Prostate gland (tissue), 2 donors: ENCODE data around the gene HOXA10. TPM values are rescaled to one million over a fixed set of nuclear protein-coding genes. Genes with fewer than 3 reads are reported as not detected.

Experiments used
- DNase-seq: peaks from one replicate; pipeline ENCODE4 v3.0.0-alpha.2; 2019; ENCODE audit warnings: low spot score
- H3K27ac ChIP-seq, 2 donors: fragments of 200-600 bp; sonication (generic); 2 replicates each; pipeline ENCODE4 v1.5.1; 2017 to 2019
- H3K27me3 ChIP-seq: fragments of 200-600 bp; sonication (generic); replicated peaks from 2 replicates; pipeline ENCODE4 v1.5.1; 2019; ENCODE audit not compliant: insufficient read depth
- H3K36me3 ChIP-seq, 2 donors: fragments of 200-600 bp; sonication (generic); 1 replicate in 1 of 2; 2 replicates in 1 of 2; pipeline versions ENCODE4 v1.5.1 to v1.8.1; 2017 to 2019
- H3K4me1 ChIP-seq: fragments of 200-600 bp; sonication (generic); replicated peaks from 2 replicates; pipeline ENCODE4 v1.5.1; 2019
- H3K4me3 ChIP-seq, 2 donors: fragments of 200-600 bp; sonication (generic); 2 replicates each; pipeline ENCODE4 v1.5.1; 2017 to 2019
- H3K9me3 ChIP-seq: fragments of 200-600 bp; sonication (generic); 2 replicates; pipeline ENCODE4 v1.5.1; 2017
- POLR2A ChIP-seq: fragments of 450-650 bp; IDR thresholded peaks from one replicate; pipeline ENCODE4 v1.6.1; 2016; ENCODE audit warnings: antibody characterized with exemption, mild to moderate bottlenecking
- POLR2AphosphoS5 ChIP-seq: sonication (generic); formaldehyde crosslinking; IDR thresholded peaks from one replicate; pipeline ENCODE4 v1.6.1; 2017; ENCODE audit warnings: antibody characterized with exemption
- WGBS: methylation state at CpG from one replicate; pipeline ENCODE4 v1.1.5; 2018; 5-methylcytosine and 5-hydroxymethylcytosine counted together
- intact Hi-C: fragments of 100-400 bp; cut with DNase I; formaldehyde crosslinking; loops from one replicate; pipeline ENCODE4 v1.14.2; 2022
- total RNA-seq, 2 donors: library from RNA; depleted of rRNA; stranded (reverse); fragments of >200 nt; gene quantifications; one replicate each; pipeline ENCODE4 v1.1.0, GENCODE V29; 2016
- TF ChIP-seq, protein P1 (sequence below), 4 experiments: fragments of 200-600 bp in 2 of 4; fragments of 450-650 bp in 2 of 4; sonication (generic) in 2 of 4; IDR thresholded peaks; 1 replicate in 3 of 4; 2 replicates in 1 of 4; pipeline ENCODE4 v1.5.1; 2016 to 2019; ENCODE audit warnings: antibody characterized with exemption in 4 of 4, mild to moderate bottlenecking in 2 of 4, moderate library complexity in 2 of 4

HOXA10 gene
- total RNA-seq, 2 donors from 2014 or later: 25.8 to 65.6 TPM

DNA sequence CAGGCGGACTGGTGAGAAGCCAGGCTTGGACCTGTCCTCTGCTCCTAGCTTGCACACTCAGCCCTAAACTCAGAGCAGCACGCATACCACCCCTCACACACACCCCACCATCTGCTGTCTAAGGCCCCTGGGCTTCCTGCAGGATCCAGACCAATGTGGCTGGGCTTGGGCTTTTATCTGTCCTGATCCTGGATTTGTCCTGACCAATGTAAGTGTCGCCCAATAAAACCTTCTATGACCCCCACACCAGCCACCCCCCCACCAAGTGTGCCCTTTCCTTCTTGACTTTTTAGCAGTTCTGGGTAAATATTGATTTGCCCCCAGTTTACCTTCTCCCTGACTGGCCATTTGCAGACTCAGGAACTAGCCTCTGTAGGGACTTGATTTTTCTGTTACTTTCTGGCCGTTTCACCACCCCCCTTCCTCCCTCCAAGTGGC, 27.5 kb upstream of the HOXA10 start:
- no peaks in the 10 kb centered on the region for H3K4me1 ChIP-seq
- 3% methylated on average over 4 of the region's 4 CpGs for WGBS
- no peaks in the 10 kb centered on the region for H3K27me3 ChIP-seq
- H3K27ac ChIP-seq: peak overlapping the region; percentile 96 to 97
- DNase-seq: no peak
- H3K4me3 ChIP-seq: peak overlapping the region; percentile 76 to 81
- H3K36me3 ChIP-seq: no peaks in the 10 kb centered on the region
- TF ChIP-seq POLR2AphosphoS5 (no peak), POLR2A (no peak)
- TF ChIP-seq, protein P1, sequence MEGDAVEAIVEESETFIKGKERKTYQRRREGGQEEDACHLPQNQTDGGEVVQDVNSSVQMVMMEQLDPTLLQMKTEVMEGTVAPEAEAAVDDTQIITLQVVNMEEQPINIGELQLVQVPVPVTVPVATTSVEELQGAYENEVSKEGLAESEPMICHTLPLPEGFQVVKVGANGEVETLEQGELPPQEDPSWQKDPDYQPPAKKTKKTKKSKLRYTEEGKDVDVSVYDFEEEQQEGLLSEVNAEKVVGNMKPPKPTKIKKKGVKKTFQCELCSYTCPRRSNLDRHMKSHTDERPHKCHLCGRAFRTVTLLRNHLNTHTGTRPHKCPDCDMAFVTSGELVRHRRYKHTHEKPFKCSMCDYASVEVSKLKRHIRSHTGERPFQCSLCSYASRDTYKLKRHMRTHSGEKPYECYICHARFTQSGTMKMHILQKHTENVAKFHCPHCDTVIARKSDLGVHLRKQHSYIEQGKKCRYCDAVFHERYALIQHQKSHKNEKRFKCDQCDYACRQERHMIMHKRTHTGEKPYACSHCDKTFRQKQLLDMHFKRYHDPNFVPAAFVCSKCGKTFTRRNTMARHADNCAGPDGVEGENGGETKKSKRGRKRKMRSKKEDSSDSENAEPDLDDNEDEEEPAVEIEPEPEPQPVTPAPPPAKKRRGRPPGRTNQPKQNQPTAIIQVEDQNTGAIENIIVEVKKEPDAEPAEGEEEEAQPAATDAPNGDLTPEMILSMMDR (IDR thresholded peaks at IDR 0.05): no peak
- intact Hi-C loops: loop anchor here (10.0 kb wide), 1 partner anchor 723 kb away; no protein-coding TSS in a partner anchor
- no peaks in the 10 kb centered on the region for H3K9me3 ChIP-seq

DNA sequence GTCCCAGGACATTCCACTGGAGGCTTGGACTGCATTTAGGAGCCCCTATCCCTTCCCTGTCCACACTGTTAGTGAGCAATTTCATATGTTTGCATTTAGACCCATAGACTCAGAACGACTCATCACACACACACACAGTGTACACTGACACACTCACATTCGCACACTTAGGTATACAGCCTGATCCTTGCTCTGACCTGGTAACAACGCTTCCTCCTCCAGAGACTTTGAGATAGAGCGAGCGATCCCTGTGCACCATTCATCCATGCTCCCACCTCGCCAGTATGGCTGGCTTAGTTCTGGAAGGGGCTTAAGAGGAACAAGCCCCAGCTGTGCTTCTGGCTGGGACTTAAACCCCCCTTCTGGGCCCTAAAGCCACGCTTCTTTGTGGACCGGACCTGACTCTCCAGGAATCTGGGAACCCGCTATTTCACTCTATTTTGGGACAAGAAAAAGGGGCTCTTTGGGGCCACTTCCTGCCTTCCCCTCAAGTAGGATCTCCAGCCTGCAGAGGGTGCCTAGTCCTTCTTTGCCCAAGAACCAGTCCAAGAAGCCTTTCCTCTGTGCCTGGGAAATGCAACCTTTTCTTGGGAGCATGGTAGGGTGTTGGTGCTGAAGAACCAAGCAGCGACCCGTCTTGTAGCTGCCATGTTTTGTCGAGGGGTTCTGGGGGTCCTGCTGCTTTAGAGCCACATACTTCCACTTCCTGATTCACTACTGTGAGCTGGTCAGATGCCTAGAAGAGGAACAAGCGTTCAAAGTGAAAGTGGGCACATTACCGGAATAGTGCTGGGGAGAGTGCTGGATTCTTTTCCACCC, 26.9 kb upstream of the HOXA10 start:
- Histone ChIP-seq H3K4me1 (no peaks in the 10 kb centered on the region), H3K27ac (peak overlapping the region; percentile 96 to 97), H3K27me3 (no peaks in the 10 kb centered on the region), H3K36me3 (no peaks in the 10 kb centered on the region), H3K9me3 (no peaks in the 10 kb centered on the region), H3K4me3 (peak overlapping the region; percentile 76 to 81)
- no peak for DNase-seq
- intact Hi-C loops: loop anchor here (10.0 kb wide), 1 partner anchor 724 kb away; no protein-coding TSS in a partner anchor
- 2% methylated on average over 14 of the region's 14 CpGs for WGBS
- TF ChIP-seq POLR2A: peak; percentile 11
- no peak for TF ChIP-seq POLR2AphosphoS5

DNA sequence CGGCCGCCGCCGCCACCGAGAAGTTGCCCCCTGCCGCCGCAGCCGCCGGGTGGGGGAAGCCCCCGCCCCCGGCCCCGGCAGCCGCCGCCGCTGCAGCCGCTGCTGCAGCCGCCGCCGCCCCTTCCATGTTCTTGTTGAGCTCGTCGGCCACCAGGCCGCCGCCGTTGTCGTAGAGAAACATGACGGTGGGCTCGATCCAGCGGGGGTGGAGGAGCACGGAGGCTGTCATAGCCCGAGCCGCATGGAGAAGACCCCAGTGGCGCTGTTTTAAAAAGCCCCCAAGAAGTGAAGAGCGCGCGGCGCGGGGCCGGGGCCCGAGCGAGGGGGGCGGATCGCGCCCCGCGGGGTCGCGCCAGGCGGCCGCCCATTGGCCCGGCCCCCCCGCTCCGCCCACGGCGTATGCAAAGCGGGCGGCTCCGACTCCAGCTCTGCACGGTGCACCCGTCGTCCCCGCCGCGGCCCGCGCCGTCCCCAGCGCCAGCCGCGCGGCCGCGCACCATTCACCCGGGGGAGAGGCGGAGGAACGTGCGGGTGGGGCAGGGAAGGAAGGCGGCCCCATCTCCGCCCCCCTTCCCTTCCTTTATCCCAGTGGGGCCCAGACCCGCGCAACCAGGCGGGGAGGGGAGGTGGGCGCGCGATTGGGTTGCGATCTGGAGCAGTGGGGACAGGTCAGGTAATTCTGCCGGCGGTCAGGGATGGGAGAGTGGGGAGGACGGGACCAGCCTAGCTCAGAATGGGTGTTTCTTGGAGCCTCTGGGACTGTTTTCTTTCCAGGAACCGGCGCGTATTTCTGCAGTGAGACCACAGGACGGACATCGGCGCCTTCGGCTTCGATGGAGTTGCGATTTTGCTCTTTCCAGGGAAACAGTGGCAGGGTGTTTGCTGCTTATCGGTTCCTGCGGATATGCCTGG, 26.0 kb upstream of the HOXA10 start, which contains the start of gene HOXA13:
Gene HOXA13, minus strand, starts transcription at position 243 of the 912 bp plus-strand sequence. Its CDS starts 14 bp downstream, at position 229.
- H3K36me3 ChIP-seq: no peaks in the 10 kb centered on the region
- 1% methylated on average over 57 of the region's 99 CpGs for WGBS
- DNase-seq: peak; percentile 91
- no peaks in the 10 kb centered on the region for H3K27me3 ChIP-seq
- H3K4me1 ChIP-seq: no peaks in the 10 kb centered on the region
- peak within 1 kb of the TSS; percentile 96 to 97 for H3K27ac ChIP-seq
- TF ChIP-seq POLR2A (peak; percentile 88), POLR2AphosphoS5 (peak; percentile 87)
- TF ChIP-seq, protein P1 (IDR thresholded peaks at IDR 0.05): peak in 2 of 4 experiments; percentile 6 to 30
- H3K4me3 ChIP-seq: peak within 1 kb of the TSS; percentile 76 to 81
- intact Hi-C loops: loop anchor here (5.0 to 10.0 kb wide), 4 partner anchors 542 to 897 kb away; partner anchors contain the start of gene TAX1BP1
- no peaks in the 10 kb centered on the region for H3K9me3 ChIP-seq

DNA sequence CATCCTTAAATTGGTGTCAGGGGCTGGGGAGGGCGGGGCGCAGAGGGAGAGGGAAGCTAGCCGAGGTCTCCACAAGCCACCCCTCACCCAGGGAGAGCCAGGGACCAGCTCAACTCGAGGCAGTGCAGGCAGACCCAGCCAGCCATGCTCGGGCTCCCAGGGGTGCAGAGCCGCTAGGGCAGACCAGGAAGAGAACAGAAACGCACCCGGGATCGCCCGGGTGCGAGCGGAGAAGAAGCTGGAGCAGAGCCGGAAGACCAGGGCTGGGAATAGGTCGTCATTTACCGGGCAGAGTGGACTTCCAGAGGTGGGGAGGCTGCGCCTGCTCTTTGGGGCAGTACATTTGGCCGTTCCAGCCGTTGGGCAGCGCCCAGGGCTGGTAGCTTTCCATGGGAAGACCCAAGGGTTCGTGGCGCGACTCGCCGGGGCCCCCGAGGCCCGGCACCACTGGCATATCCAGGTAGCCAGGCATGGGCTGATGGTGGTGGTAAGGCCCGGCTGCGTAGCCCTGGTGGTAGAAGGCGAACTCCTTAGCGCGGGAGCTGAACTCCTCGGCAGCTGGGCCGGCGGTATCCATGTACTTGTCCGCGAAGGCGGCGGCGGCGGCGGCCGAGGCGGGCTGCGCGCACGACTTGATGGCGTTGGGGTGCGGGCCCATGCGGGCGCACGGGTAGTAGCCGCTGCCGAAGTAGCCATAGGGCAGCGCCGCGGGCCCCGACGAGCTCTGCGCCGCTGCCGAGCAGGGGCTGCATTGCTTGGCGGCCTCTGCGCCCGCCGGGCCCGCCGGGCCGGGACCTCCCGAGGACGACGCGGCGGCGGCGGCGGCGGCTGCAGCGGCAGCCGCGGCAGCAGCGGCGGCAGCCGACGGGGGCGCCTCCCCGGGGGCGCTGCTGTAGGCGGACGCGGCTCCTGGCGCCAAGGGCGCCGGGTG, 25.0 kb upstream of the HOXA10 start:
- peak overlapping the region; percentile 96 to 97 for H3K27ac ChIP-seq
- H3K4me1 ChIP-seq: no peaks in the 10 kb centered on the region
- intact Hi-C loops: loop anchor here (5.0 kb wide), 3 partner anchors 543 to 898 kb away; partner anchors contain the start of gene TAX1BP1
- 0% methylated on average over 33 of the region's 93 CpGs for WGBS
- DNase-seq: peak; percentile 21
- TF ChIP-seq POLR2AphosphoS5 (no peak), POLR2A (no peak)
- TF ChIP-seq, protein P1 (IDR thresholded peaks at IDR 0.05): no peak
- no peaks in the 10 kb centered on the region for H3K9me3 ChIP-seq
- H3K36me3 ChIP-seq: no peaks in the 10 kb centered on the region
- peak overlapping the region; percentile 76 to 81 for H3K4me3 ChIP-seq
- no peaks in the 10 kb centered on the region for H3K27me3 ChIP-seq
